HPDE6-E6E7 (cell line): ENCODE results near the gene E2F3.
"Not testable (repeated sequence)": the region's sequence is repeated elsewhere in the genome, so short reads cannot be mapped to it uniquely, and the experiment has no call there.

Source experiments
- DNase-seq: peaks from one replicate; pipeline ENCODE4 v3.0.0; 2011; ENCODE audit warnings: missing footprints; ENCODE audit errors: extremely low spot score

E2F3 gene

GRCh38 chr6:20467437-20467836 lies 65.8 kb downstream of the E2F3 start:
- DNase-seq = no peak

GRCh38 chr6:20468209-20468608 lies 66.5 kb downstream of the E2F3 start:
- no peak for DNase-seq

- no peak for DNase-seq
These were observed 71.1 kb downstream of the E2F3 start for GRCh38 chr6:20472748-20473147.

GRCh38 chr6:20473518-20473917 lies 71.8 kb downstream of the E2F3 start:
- no peak for DNase-seq

GRCh38 chr6:20474874-20475542 lies 73.3 kb downstream of the E2F3 start:
- DNase-seq = no peak

GRCh38 chr6:20476501-20477043 lies 74.9 kb downstream of the E2F3 start:
- no peak for DNase-seq

- DNase-seq = no peak
These were observed 75.8 kb downstream of the E2F3 start for GRCh38 chr6:20477485-20477884.

GRCh38 chr6:20479060-20479459 lies 77.4 kb downstream of the E2F3 start:
- no peak for DNase-seq

- DNase-seq = no peak
These were observed 77.8 kb downstream of the E2F3 start for GRCh38 chr6:20479526-20479925.

GRCh38 chr6:20481281-20481680 lies 79.6 kb downstream of the E2F3 start:
- no peak for DNase-seq

- DNase-seq = no peak
These were observed 82.3 kb downstream of the E2F3 start for GRCh38 chr6:20483887-20484497.

GRCh38 chr6:20486641-20487040 lies 85.0 kb downstream of the E2F3 start:
- no peak for DNase-seq

GRCh38 chr6:20487669-20488375 lies 86.1 kb downstream of the E2F3 start:
- no peak for DNase-seq

GRCh38 chr6:20490591-20490990 lies 88.9 kb downstream of the E2F3 start:
- DNase-seq = no peak

- DNase-seq = no peak
These were observed 90.4 kb downstream of the E2F3 start for GRCh38 chr6:20492099-20492498.

GRCh38 chr6:20497216-20498040 lies 95.7 kb downstream of the E2F3 start:
- no peak for DNase-seq

GRCh38 chr6:20498041-20498385 lies 96.3 kb downstream of the E2F3 start:
- DNase-seq = no peak

- DNase-seq = no peak
These were observed 107.5 kb downstream of the E2F3 start for GRCh38 chr6:20509212-20509611.

- DNase-seq = no peak
These were observed 110.2 kb downstream of the E2F3 start for GRCh38 chr6:20511852-20512251.

- not testable (repeated sequence) for DNase-seq
These were observed 123.5 kb downstream of the E2F3 start for GRCh38 chr6:20525208-20525607.

GRCh38 chr6:20529086-20529448 lies 127.4 kb downstream of the E2F3 start:
- DNase-seq = not testable (repeated sequence)

GRCh38 chr6:20532881-20533280 lies 131.2 kb downstream of the E2F3 start:
- no peak for DNase-seq
